GM19351 (cell line): Measurements from ENCODE around the gene OR2T35.
"Not testable (repeated sequence)": the region's sequence is repeated elsewhere in the genome, so short reads cannot be mapped to it uniquely, and the experiment has no call there.

Source experiments
- ATAC-seq: cut with Tn5 transposase; IDR thresholded peaks from one replicate; pipeline ENCODE4 v1.9.1; 2021; ENCODE audit warnings: mild to moderate bottlenecking, moderate library complexity; ENCODE audit not compliant: unreplicated experiment

Gene OR2T35

GRCh38 chr1:248645178-248645577 is at the start of gene OR2T35:
OR2T35 (minus strand) TSS chr1:248645278; CDS start chr1:248639258, 6,020 bp downstream.
- ATAC-seq = not testable (repeated sequence)

- no peak for ATAC-seq
Observed at GRCh38 chr1:248691567-248692155, 46.6 kb upstream of the OR2T35 start.

GRCh38 chr1:248688527-248689298 is 43.6 kb upstream of the OR2T35 start:
- ATAC-seq = peak; percentile 55

- no peak for ATAC-seq
Observed at GRCh38 chr1:248686815-248687214, 41.7 kb upstream of the OR2T35 start.

- no peak for ATAC-seq
Observed at GRCh38 chr1:248681651-248682050, 36.6 kb upstream of the OR2T35 start.

- no peak for ATAC-seq
Observed at GRCh38 chr1:248670003-248670402, 24.9 kb upstream of the OR2T35 start.

- peak; percentile 97 for ATAC-seq
Observed at GRCh38 chr1:248663453-248664328, 18.6 kb upstream of the OR2T35 start.

- ATAC-seq = peak; percentile 45
Observed at GRCh38 chr1:248656797-248657196, 11.7 kb upstream of the OR2T35 start.

- peak; percentile 76 for ATAC-seq
Observed at GRCh38 chr1:248655354-248655753, 10.3 kb upstream of the OR2T35 start, which contains the start of gene OR2T27. OR2T27 (minus strand) TSS chr1:248655528; CDS start chr1:248650884, 4,644 bp downstream.

- not testable (repeated sequence) for ATAC-seq
Observed at GRCh38 chr1:248648770-248649536, 3.9 kb upstream of the OR2T35 start.

GRCh38 chr1:248642971-248643651 is 2.0 kb downstream of the OR2T35 start:
- peak; percentile 53 for ATAC-seq

- not testable (repeated sequence) for ATAC-seq
Observed at GRCh38 chr1:248641583-248641982, 3.5 kb downstream of the OR2T35 start.

- ATAC-seq = peak; percentile 46
Observed at GRCh38 chr1:248640906-248641305, 4.2 kb downstream of the OR2T35 start.

- peak; percentile 42 for ATAC-seq
Observed at GRCh38 chr1:248639652-248640051, 5.4 kb downstream of the OR2T35 start.

GRCh38 chr1:248636612-248637011 is 8.5 kb downstream of the OR2T35 start:
- ATAC-seq = not testable (repeated sequence)

GRCh38 chr1:248634991-248635390 is 10.1 kb downstream of the OR2T35 start, which contains the start of gene OR2T11:
OR2T11 (minus strand) TSS chr1:248635091; CDS start chr1:248627128, 7,963 bp downstream.
- not testable (repeated sequence) for ATAC-seq

- ATAC-seq = no peak
Observed at GRCh38 chr1:248631354-248632008, 13.6 kb downstream of the OR2T35 start.

- no peak for ATAC-seq
Observed at GRCh38 chr1:248630551-248630950, 14.5 kb downstream of the OR2T35 start.
